ENCODE results near the gene ABCG2.

DNA sequence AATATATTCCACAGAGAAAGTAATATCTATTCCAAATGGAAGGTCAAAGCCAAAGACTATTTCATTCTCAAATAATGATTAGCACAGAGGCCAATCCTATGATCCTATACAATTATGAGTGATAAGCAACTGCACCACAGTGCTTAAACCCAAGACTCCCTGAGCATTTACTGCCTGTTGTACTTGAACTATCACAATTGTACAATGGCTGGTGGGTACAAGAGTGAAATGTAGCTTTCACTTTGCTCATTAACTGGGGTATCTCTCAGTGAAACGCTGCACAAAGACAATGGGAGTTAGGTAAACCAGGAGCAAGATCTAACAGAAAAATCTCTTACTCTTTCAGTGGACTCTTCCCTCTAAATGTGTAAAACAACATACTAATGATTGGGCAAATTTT, 24.3 kb downstream of the ABCG2 start:
- TF ChIP-seq, protein P1, sequence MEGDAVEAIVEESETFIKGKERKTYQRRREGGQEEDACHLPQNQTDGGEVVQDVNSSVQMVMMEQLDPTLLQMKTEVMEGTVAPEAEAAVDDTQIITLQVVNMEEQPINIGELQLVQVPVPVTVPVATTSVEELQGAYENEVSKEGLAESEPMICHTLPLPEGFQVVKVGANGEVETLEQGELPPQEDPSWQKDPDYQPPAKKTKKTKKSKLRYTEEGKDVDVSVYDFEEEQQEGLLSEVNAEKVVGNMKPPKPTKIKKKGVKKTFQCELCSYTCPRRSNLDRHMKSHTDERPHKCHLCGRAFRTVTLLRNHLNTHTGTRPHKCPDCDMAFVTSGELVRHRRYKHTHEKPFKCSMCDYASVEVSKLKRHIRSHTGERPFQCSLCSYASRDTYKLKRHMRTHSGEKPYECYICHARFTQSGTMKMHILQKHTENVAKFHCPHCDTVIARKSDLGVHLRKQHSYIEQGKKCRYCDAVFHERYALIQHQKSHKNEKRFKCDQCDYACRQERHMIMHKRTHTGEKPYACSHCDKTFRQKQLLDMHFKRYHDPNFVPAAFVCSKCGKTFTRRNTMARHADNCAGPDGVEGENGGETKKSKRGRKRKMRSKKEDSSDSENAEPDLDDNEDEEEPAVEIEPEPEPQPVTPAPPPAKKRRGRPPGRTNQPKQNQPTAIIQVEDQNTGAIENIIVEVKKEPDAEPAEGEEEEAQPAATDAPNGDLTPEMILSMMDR (IDR thresholded peaks at IDR 0.05 in 2 of 3, conservative IDR thresholded peaks at IDR 0.05 in 1 of 3; ENCODE audit: borderline replicate concordance in 1 of 3, insufficient read depth in 1 of 3, low read depth in 2 of 3, low read length in 2 of 3) = no peak
- TF ChIP-seq POLR2A (IDR thresholded peaks at IDR 0.05; ENCODE audit: borderline replicate concordance, extremely low read depth, insufficient read depth, insufficient read length) (no peak), RAD21 (IDR thresholded peaks at IDR 0.05; ENCODE audit: low read depth) (no peak), SP1 (IDR thresholded peaks at IDR 0.05; ENCODE audit: low read depth) (no peak), YY1 (IDR thresholded peaks at IDR 0.05; ENCODE audit: extremely low read depth, insufficient replicate concordance, low read depth, low read length) (no peak), EZH2 (IDR thresholded peaks at IDR 0.05) (no peak), POLR2AphosphoS5 (IDR thresholded peaks at IDR 0.05; ENCODE audit: low read depth, low read length) (no peak), EZH2phosphoT487 (IDR thresholded peaks at IDR 0.05; ENCODE audit: borderline replicate concordance) (no peak), EGR1 (IDR thresholded peaks at IDR 0.05; ENCODE audit: low read depth) (no peak), CBX3 (IDR thresholded peaks at IDR 0.05; ENCODE audit: low read depth) (no peak), ZNF274 (IDR thresholded peaks at IDR 0.05; ENCODE audit: low read depth, low read length) (no peak)
